ENCODE measurements around the gene ZC3HAV1.

DNA sequence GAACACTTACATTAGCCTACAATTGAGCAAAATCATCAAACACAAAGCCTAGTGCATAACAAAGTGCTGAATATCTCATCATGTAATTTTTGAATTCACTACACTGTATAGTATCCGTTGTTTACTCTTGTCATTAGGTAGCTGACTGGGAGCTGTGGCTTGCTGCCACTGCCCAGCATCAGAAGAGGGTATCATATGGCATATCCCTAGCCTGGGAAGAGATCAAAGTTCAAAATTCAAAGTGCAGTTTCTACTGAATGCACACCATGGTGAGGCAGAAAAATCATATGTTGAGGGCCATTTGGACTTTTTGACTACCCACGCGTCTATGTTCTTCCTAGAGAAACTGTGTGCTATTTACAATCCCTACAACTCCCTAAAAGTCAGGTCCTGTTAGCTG is 7.5 kb upstream of the ZC3HAV1 start:
- no peak for TF ChIP-seq CTCF (IDR thresholded peaks at IDR 0.05; ENCODE audit: borderline replicate concordance, extremely low read depth, low read length, poor library complexity, severe bottlenecking)
- TF ChIP-seq EZH2 (IDR thresholded peaks at IDR 0.05; ENCODE audit: borderline replicate concordance, low read depth, low read length, severe bottlenecking): no peak
